RWPE2 (cell line): Measurements from ENCODE around the gene CERS6.

Experiments
- ATAC-seq: fragments of 200-7000 bp; cut with Tn5 transposase; 3 replicates; pipeline ENCODE4 v1.9.1; 2021; ENCODE audit warnings: low read depth
- DNase-seq: peaks from one replicate; pipeline ENCODE4 v3.0.0-alpha.2; 2020; ENCODE audit warnings: low spot score
- H3K27ac ChIP-seq: fragments of 450-650 bp; 2 replicates; pipeline ENCODE4 v1.5.1; 2017; ENCODE audit warnings: mild to moderate bottlenecking; ENCODE audit not compliant: poor library complexity, severe bottlenecking
- H3K27me3 ChIP-seq: fragments of 250-450 bp; sonication (Bioruptor Pico); 2 replicates; pipeline ENCODE4 v1.5.1; 2021; ENCODE audit warnings: mild to moderate bottlenecking, moderate library complexity; ENCODE audit not compliant: insufficient read depth, poor library complexity, severe bottlenecking
- H3K36me3 ChIP-seq: fragments of 250-450 bp; sonication (Bioruptor Pico); 2 replicates; pipeline ENCODE4 v1.5.1; 2020; ENCODE audit warnings: low read depth, mild to moderate bottlenecking, moderate library complexity
- H3K4me1 ChIP-seq: fragments of 250-450 bp; sonication (Bioruptor Pico); 2 replicates; pipeline ENCODE4 v1.5.1; 2021; ENCODE audit warnings: mild to moderate bottlenecking, moderate library complexity; ENCODE audit not compliant: insufficient read depth, poor library complexity, severe bottlenecking
- H3K4me3 ChIP-seq: fragments of 250-450 bp; sonication (Bioruptor Pico); 2 replicates; pipeline ENCODE4 v1.5.1; 2021; ENCODE audit warnings: mild to moderate bottlenecking, moderate library complexity; ENCODE audit not compliant: severe bottlenecking
- H3K9me3 ChIP-seq: fragments of 250-450 bp; sonication (Bioruptor Pico); 2 replicates; pipeline ENCODE4 v1.5.1; 2021; ENCODE audit warnings: mild to moderate bottlenecking, moderate library complexity; ENCODE audit not compliant: severe bottlenecking
- CTCF ChIP-seq: fragments of 450-650 bp; IDR thresholded peaks from one replicate; pipeline ENCODE4 v1.5.1; 2017; ENCODE audit warnings: mild to moderate bottlenecking, moderate library complexity; ENCODE audit not compliant: poor library complexity, severe bottlenecking

CERS6 gene

DNA sequence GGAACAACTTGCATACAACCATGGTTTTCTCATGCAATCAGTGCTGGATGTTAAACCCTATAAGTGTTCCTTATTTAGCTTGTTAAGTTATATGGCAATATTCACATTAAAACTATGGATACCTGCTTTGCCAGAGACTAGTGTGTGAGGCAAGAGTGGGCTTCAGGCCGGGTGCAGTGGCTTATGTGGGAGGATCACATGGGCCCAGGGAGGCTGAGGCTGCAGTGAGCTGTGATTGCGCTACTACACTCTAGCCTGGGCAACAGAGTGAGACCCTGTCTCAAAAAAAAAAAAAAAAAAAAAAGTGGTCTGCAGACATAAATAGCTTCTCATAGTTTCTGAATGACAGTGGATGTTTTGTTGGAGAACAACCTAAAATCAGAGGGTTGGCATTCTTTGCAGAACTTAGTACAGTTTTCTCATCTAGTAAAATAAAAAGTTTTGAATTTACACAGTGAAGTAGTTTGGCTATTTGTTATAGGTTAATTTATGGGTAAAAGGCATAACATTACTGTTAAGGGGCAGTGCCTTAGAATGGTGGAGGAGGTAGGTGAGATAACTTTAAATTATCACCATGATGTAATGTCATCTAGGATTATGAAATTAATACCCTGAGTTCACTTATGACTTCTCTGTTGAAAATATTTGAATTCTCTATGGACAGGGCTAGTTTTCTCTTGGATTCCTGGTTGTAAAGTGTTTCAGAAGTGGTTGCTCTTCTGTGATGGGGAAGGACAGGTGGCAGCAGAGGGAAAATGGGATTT, 5.3 kb downstream of the CERS6 start:
- Histone ChIP-seq H3K4me3 (no peak overlapping the region), H3K27me3 (no peaks in the 10 kb centered on the region), H3K9me3 (no peaks in the 10 kb centered on the region), H3K4me1 (peaks cover 8% of the 10 kb centered on the region), H3K36me3 (no peaks in the 10 kb centered on the region), H3K27ac (no peak overlapping the region)
- ATAC-seq (no peak), DNase-seq (no peak)
- no peak for TF ChIP-seq CTCF

GRCh38 chr2:168461942-168462331, 5.9 kb downstream of the CERS6 start:
- DNase-seq (no peak), ATAC-seq (no peak)
- Histone ChIP-seq H3K27ac (no peak overlapping the region), H3K27me3 (no peaks in the 10 kb centered on the region), H3K4me3 (no peak overlapping the region), H3K36me3 (no peaks in the 10 kb centered on the region), H3K9me3 (no peaks in the 10 kb centered on the region), H3K4me1 (peaks cover 13% of the 10 kb centered on the region)
- TF ChIP-seq CTCF: no peak

- no peak for DNase-seq
- no peak for TF ChIP-seq CTCF
- Histone ChIP-seq H3K27me3 (no peaks in the 10 kb centered on the region), H3K27ac (no peak overlapping the region), H3K4me1 (peaks cover 14% of the 10 kb centered on the region), H3K36me3 (no peaks in the 10 kb centered on the region), H3K9me3 (no peaks in the 10 kb centered on the region), H3K4me3 (no peak overlapping the region)
- ATAC-seq: no peak
Observed at GRCh38 chr2:168462543-168463045, 6.5 kb downstream of the CERS6 start.

- Histone ChIP-seq H3K9me3 (no peaks in the 10 kb centered on the region), H3K36me3 (no peaks in the 10 kb centered on the region), H3K4me1 (peaks cover 10% of the 10 kb centered on the region), H3K27me3 (no peaks in the 10 kb centered on the region), H3K4me3 (no peak overlapping the region), H3K27ac (no peak overlapping the region)
- no peak for TF ChIP-seq CTCF
- DNase-seq (no peak), ATAC-seq (no peak)
Observed at GRCh38 chr2:168465594-168465993, 9.5 kb downstream of the CERS6 start.

- H3K4me1 ChIP-seq: peaks cover 10% of the 10 kb centered on the region
- H3K27ac ChIP-seq: no peak overlapping the region
- H3K4me3 ChIP-seq: no peak overlapping the region
Observed at GRCh38 chr2:168466190-168466737, 10.2 kb downstream of the CERS6 start.

More at GRCh38 chr2:168466190-168466737, 10.2 kb downstream of the CERS6 start:
- no peaks in the 10 kb centered on the region for H3K9me3 ChIP-seq
- no peak for TF ChIP-seq CTCF
- ATAC-seq (0 out of 3 replicates have a peak, but pooled peaks have one; percentile 45), DNase-seq (no peak)
- H3K36me3 ChIP-seq: no peaks in the 10 kb centered on the region
- H3K27me3 ChIP-seq: no peaks in the 10 kb centered on the region
